ENCODE results near the gene MOB3C. TPM values are rescaled to one million over a fixed set of nuclear protein-coding genes. Genes with fewer than 3 reads are reported as not detected.

Gene MOB3C
- total and polyA plus RNA-seq, 2 donors (not counting 1 experiment from before 2014, with no cell fraction given): 9.1 to 14.9 TPM

DNA sequence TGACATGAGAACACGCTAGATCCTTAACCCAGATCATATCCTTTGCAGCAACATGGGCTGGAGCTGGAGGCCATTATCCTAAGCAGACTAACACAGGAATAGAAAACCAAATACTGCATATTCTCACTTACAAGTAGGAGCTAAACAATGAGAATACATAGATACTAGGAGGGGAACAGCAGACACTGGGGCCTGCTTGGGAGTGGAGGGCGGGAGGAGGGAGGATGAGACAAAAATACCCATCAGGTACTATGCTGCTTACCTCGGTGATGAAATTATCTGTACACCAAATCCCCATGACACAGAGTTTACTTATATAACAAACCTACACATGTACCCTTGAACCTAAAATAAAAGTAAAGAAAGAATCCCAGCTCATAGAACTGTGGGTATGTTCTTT lies 1.2 kb upstream of the MOB3C start:
- Histone ChIP-seq H3K9me3 (ENCODE audit: control insufficient read depth, insufficient read depth, low read depth, low read length) (no peaks in the 10 kb centered on the region), H3K36me3 (ENCODE audit: control insufficient read depth, insufficient read depth, low read length) (peaks cover 2% of the 10 kb centered on the region), H3K4me1 (ENCODE audit: control insufficient read depth, extremely low read depth, insufficient read depth, low read length) (peaks cover 10% of the 10 kb centered on the region), H3K27ac (ENCODE audit: insufficient read depth, low read length) (no peak overlapping the region), H2AFZ (ENCODE audit: low read length) (no peak overlapping the region), H3K79me2 (ENCODE audit: control insufficient read depth, insufficient read depth, low read length) (no peaks in the 10 kb centered on the region), H3K4me3 (replicated peaks in 1 of 4; ENCODE audit: control extremely low read depth in 1 of 4, insufficient read depth in 1 of 4, low read depth in 3 of 4, low read length in 4 of 4) (no peak overlapping the region), H3K4me2 (ENCODE audit: extremely low read depth, insufficient read depth, low read length) (no peak overlapping the region), H3K9ac (ENCODE audit: insufficient read depth, low read length) (no peak overlapping the region), H4K20me1 (ENCODE audit: control insufficient read depth, extremely low read depth, insufficient read depth, low read length) (no peaks in the 10 kb centered on the region), H3K27me3 (ENCODE audit: control insufficient read depth, insufficient read depth, low read length) (no peaks in the 10 kb centered on the region)
- no peak for DNase-seq (ENCODE audit: low read depth in 2 of 2)
- TF ChIP-seq EZH2 (IDR thresholded peaks at IDR 0.05; ENCODE audit: low read length, missing control alignments) (no peak), CTCF (conservative IDR thresholded peaks at IDR 0.05 in 1 of 2, IDR thresholded peaks at IDR 0.05 in 1 of 2; ENCODE audit: low read depth in 1 of 2, low read length in 2 of 2) (no peak)

DNA sequence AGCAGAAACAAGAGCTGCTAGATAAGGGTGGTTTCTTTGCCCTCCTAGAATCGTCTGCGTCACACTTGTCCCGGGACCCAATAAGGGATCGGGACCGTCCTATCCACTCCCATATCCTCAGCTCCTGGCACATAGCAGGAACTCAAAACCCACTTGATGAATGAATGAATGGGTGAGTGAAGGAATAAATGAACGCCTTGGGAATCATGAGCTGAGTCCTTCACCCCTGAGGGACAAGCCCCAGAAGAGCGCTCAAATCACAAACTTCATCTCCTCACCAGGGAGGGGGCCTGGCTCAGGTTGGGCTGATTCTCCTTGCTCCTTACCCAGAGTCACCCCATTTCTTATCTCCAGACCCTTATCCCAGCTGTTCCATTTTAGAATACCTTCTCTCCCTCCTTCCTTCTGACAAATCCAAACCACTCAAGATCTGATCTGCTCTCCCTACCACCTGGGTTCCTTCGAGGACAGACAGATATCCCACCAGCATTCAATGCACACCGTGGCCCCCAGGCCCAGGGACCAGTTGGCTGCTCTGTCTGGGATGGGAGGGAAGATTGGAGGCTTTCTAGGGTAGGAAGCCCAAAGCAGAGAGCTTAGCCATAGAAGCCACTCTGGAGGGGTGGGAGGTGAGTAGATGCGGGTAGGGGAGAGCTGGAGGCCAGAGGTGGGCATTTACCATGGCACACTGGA lies 643 bp upstream of the MOB3C start:
- Histone ChIP-seq H3K4me2 (ENCODE audit: extremely low read depth, insufficient read depth, low read length) (peak overlapping the region; percentile 55), H3K79me2 (ENCODE audit: control insufficient read depth, insufficient read depth, low read length) (no peaks in the 10 kb centered on the region), H3K4me3 (replicated peaks in 1 of 4; ENCODE audit: control extremely low read depth in 1 of 4, insufficient read depth in 1 of 4, low read depth in 3 of 4, low read length in 4 of 4) (peak overlapping the region; percentile 39 to 78 (median 55)), H2AFZ (ENCODE audit: low read length) (peak overlapping the region; percentile 62), H3K27ac (ENCODE audit: insufficient read depth, low read length) (peak overlapping the region; percentile 70), H3K9me3 (ENCODE audit: control insufficient read depth, insufficient read depth, low read depth, low read length) (no peaks in the 10 kb centered on the region), H3K36me3 (ENCODE audit: control insufficient read depth, insufficient read depth, low read length) (peaks cover 4% of the 10 kb centered on the region), H3K4me1 (ENCODE audit: control insufficient read depth, extremely low read depth, insufficient read depth, low read length) (peaks cover 10% of the 10 kb centered on the region), H4K20me1 (ENCODE audit: control insufficient read depth, extremely low read depth, insufficient read depth, low read length) (no peaks in the 10 kb centered on the region), H3K27me3 (ENCODE audit: control insufficient read depth, insufficient read depth, low read length) (no peaks in the 10 kb centered on the region), H3K9ac (ENCODE audit: insufficient read depth, low read length) (peak overlapping the region; percentile 71)
- TF ChIP-seq CTCF (conservative IDR thresholded peaks at IDR 0.05 in 1 of 2, IDR thresholded peaks at IDR 0.05 in 1 of 2; ENCODE audit: low read depth in 1 of 2, low read length in 2 of 2) (no peak), EZH2 (IDR thresholded peaks at IDR 0.05; ENCODE audit: low read length, missing control alignments) (no peak)
- no peak for DNase-seq (ENCODE audit: low read depth in 2 of 2)

DNA sequence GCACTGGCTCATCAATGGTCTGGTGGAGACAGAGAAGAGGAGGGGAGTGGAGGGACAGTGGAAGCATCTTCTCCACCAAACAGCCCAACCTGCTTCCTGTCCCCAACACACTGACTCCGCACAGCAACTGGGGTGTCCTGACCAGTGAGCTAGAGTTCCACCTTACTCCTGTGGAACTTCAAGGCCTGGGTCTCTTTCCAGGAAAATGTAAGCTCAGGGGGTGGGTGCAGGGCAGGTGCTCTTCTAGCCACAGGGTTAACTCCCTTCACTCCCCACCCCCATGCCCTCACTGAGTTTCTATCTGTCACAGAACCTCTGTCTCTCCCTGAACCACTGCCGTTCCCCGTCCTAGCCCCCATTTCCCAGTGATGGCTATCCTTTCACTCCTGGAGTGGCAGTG lies 876 bp downstream of the MOB3C start:
- Histone ChIP-seq H3K4me3 (replicated peaks in 1 of 4; ENCODE audit: control extremely low read depth in 1 of 4, insufficient read depth in 1 of 4, low read depth in 3 of 4, low read length in 4 of 4) (peak overlapping the region; percentile 39 to 78 (median 55)), H3K27me3 (ENCODE audit: control insufficient read depth, insufficient read depth, low read length) (no peaks in the 10 kb centered on the region), H3K79me2 (ENCODE audit: control insufficient read depth, insufficient read depth, low read length) (no peaks in the 10 kb centered on the region), H3K36me3 (ENCODE audit: control insufficient read depth, insufficient read depth, low read length) (peaks cover 4% of the 10 kb centered on the region), H4K20me1 (ENCODE audit: control insufficient read depth, extremely low read depth, insufficient read depth, low read length) (no peaks in the 10 kb centered on the region), H3K9ac (ENCODE audit: insufficient read depth, low read length) (no peak overlapping the region), H3K4me2 (ENCODE audit: extremely low read depth, insufficient read depth, low read length) (peak overlapping the region; percentile 71), H3K4me1 (ENCODE audit: control insufficient read depth, extremely low read depth, insufficient read depth, low read length) (peaks cover 10% of the 10 kb centered on the region), H3K27ac (ENCODE audit: insufficient read depth, low read length) (no peak overlapping the region), H3K9me3 (ENCODE audit: control insufficient read depth, insufficient read depth, low read depth, low read length) (no peaks in the 10 kb centered on the region), H2AFZ (ENCODE audit: low read length) (no peak overlapping the region)
- DNase-seq (ENCODE audit: low read depth in 2 of 2): no peak
- TF ChIP-seq CTCF (conservative IDR thresholded peaks at IDR 0.05 in 1 of 2, IDR thresholded peaks at IDR 0.05 in 1 of 2; ENCODE audit: low read depth in 1 of 2, low read length in 2 of 2) (no peak), EZH2 (IDR thresholded peaks at IDR 0.05; ENCODE audit: low read length, missing control alignments) (no peak)

All from fibroblast of lung (primary cell).